ENCODE results near the gene ADORA1.

ADORA1 gene

GRCh38 chr1:203121186-203122015 lies 6.1 kb upstream of the ADORA1 start:
- no peak for DNase-seq (ENCODE audit: low spot score)
- TF ChIP-seq CTCF (IDR thresholded peaks at IDR 0.05; ENCODE audit: extremely low read depth, insufficient read depth, missing control alignments): no peak
- in situ Hi-C loops (cut with MboI; ENCODE audit: low pct_unique_long_range_greater_than_20kb, low sequenced_read_pairs, unreplicated experiment): no loop called here

- TF ChIP-seq CTCF (IDR thresholded peaks at IDR 0.05; ENCODE audit: extremely low read depth, insufficient read depth, missing control alignments): no peak
- DNase-seq (ENCODE audit: low spot score): no peak
- in situ Hi-C loops (cut with MboI; ENCODE audit: low pct_unique_long_range_greater_than_20kb, low sequenced_read_pairs, unreplicated experiment): no loop called here
Observed at GRCh38 chr1:203122159-203122558, 5.4 kb upstream of the ADORA1 start.

GRCh38 chr1:203124011-203124410 lies 3.5 kb upstream of the ADORA1 start:
- no peak for TF ChIP-seq CTCF (IDR thresholded peaks at IDR 0.05; ENCODE audit: extremely low read depth, insufficient read depth, missing control alignments)
- DNase-seq (ENCODE audit: low spot score): no peak
- in situ Hi-C loops (cut with MboI; ENCODE audit: low pct_unique_long_range_greater_than_20kb, low sequenced_read_pairs, unreplicated experiment): no loop called here

GRCh38 chr1:203124546-203125317 lies 2.8 kb upstream of the ADORA1 start:
- DNase-seq (ENCODE audit: low spot score): no peak
- in situ Hi-C loops (cut with MboI; ENCODE audit: low pct_unique_long_range_greater_than_20kb, low sequenced_read_pairs, unreplicated experiment): no loop called here
- TF ChIP-seq CTCF (IDR thresholded peaks at IDR 0.05; ENCODE audit: extremely low read depth, insufficient read depth, missing control alignments): no peak

- peak; percentile 10 for TF ChIP-seq CTCF (IDR thresholded peaks at IDR 0.05; ENCODE audit: extremely low read depth, insufficient read depth, missing control alignments)
- DNase-seq (ENCODE audit: low spot score): no peak
- in situ Hi-C loops (cut with MboI; ENCODE audit: low pct_unique_long_range_greater_than_20kb, low sequenced_read_pairs, unreplicated experiment): no loop called here
Observed at GRCh38 chr1:203126151-203126865, 1.2 kb upstream of the ADORA1 start.

GRCh38 chr1:203126866-203127665 lies 460 bp upstream of the ADORA1 start:
- DNase-seq (ENCODE audit: low spot score): no peak
- no peak for TF ChIP-seq CTCF (IDR thresholded peaks at IDR 0.05; ENCODE audit: extremely low read depth, insufficient read depth, missing control alignments)
- in situ Hi-C loops (cut with MboI; ENCODE audit: low pct_unique_long_range_greater_than_20kb, low sequenced_read_pairs, unreplicated experiment): no loop called here

Measured in GM13977 (cell line).